Parathyroid adenoma (tissue), 2 donors: ENCODE data around the gene TBC1D8.
"Not testable (repeated sequence)": the region's sequence is repeated elsewhere in the genome, so short reads cannot be mapped to it uniquely, and the experiment has no call there.

Experiments
- H2AFZ ChIP-seq: fragments of 300-600 bp; sonication (generic); one replicate; pipeline ENCODE4 v1.7.0; 2017; ENCODE audit warnings: antibody characterized with exemption, mild to moderate bottlenecking
- H3K27ac ChIP-seq: fragments of 300-600 bp; sonication (generic); one replicate; pipeline ENCODE4 v1.7.0; 2017
- H3K27me3 ChIP-seq: fragments of 300-600 bp; sonication (generic); one replicate; pipeline ENCODE4 v1.7.0; 2017; ENCODE audit warnings: low read length; ENCODE audit not compliant: control insufficient read depth, insufficient read depth
- H3K36me3 ChIP-seq: fragments of 300-600 bp; sonication (generic); one replicate; pipeline ENCODE4 v1.7.0; 2017; ENCODE audit warnings: low read length; ENCODE audit not compliant: control insufficient read depth, insufficient read depth
- H3K4me1 ChIP-seq: fragments of 300-600 bp; sonication (generic); one replicate; pipeline ENCODE4 v1.7.0; 2017; ENCODE audit warnings: control low read depth
- H3K4me2 ChIP-seq: fragments of 300-600 bp; sonication (generic); one replicate; pipeline ENCODE4 v1.7.0; 2017; ENCODE audit warnings: low read length
- H3K4me3 ChIP-seq: fragments of 300-600 bp; sonication (generic); one replicate; pipeline ENCODE4 v1.7.0; 2017; ENCODE audit warnings: low read depth, low read length
- H3K79me2 ChIP-seq: fragments of 300-600 bp; sonication (generic); one replicate; pipeline ENCODE4 v1.7.0; 2017; ENCODE audit warnings: control low read depth
- H3K9ac ChIP-seq: fragments of 300-600 bp; sonication (generic); one replicate; pipeline ENCODE4 v1.7.0; 2017; ENCODE audit warnings: mild to moderate bottlenecking
- H3K9me3 ChIP-seq: fragments of 300-600 bp; sonication (generic); one replicate; pipeline ENCODE4 v1.7.0; 2017; ENCODE audit warnings: low read length; ENCODE audit not compliant: control insufficient read depth
- TF ChIP-seq, protein P1 (sequence below): fragments of 300-600 bp; sonication (generic); IDR thresholded peaks from one replicate; pipeline ENCODE4 v1.7.0; 2017; ENCODE audit warnings: antibody characterized with exemption, mild to moderate bottlenecking
- donor health status: primary hyperparathyroidism.

Gene TBC1D8

DNA sequence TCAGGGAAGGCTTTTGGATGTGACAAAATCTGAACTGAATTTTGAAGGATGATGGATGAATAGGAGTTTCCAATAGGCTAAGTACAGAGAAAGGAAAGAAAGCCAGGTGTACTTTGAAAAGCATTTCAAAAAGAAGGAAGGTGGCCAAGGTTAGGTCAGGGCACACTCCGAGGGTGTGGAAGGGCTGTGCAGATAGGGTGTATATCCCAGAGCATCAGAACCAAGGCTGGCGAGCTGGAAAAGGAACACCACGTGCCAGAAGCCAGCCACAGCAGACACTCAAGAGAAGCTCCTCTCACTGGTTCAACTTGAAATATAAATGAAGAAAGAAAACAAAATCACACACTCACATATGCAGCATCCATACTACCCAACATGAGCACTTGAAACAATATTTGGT is 98.1 kb downstream of the TBC1D8 start:
- Histone ChIP-seq H3K4me3 (no peak overlapping the region), H3K4me1 (no peaks in the 10 kb centered on the region), H3K36me3 (no peaks in the 10 kb centered on the region), H3K27me3 (no peaks in the 10 kb centered on the region), H2AFZ (no peak overlapping the region), H3K9me3 (no peaks in the 10 kb centered on the region), H3K27ac (no peak overlapping the region), H3K4me2 (no peak overlapping the region), H3K9ac (no peak overlapping the region), H3K79me2 (no peaks in the 10 kb centered on the region)
- TF ChIP-seq, protein P1, sequence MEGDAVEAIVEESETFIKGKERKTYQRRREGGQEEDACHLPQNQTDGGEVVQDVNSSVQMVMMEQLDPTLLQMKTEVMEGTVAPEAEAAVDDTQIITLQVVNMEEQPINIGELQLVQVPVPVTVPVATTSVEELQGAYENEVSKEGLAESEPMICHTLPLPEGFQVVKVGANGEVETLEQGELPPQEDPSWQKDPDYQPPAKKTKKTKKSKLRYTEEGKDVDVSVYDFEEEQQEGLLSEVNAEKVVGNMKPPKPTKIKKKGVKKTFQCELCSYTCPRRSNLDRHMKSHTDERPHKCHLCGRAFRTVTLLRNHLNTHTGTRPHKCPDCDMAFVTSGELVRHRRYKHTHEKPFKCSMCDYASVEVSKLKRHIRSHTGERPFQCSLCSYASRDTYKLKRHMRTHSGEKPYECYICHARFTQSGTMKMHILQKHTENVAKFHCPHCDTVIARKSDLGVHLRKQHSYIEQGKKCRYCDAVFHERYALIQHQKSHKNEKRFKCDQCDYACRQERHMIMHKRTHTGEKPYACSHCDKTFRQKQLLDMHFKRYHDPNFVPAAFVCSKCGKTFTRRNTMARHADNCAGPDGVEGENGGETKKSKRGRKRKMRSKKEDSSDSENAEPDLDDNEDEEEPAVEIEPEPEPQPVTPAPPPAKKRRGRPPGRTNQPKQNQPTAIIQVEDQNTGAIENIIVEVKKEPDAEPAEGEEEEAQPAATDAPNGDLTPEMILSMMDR, result no peak

DNA sequence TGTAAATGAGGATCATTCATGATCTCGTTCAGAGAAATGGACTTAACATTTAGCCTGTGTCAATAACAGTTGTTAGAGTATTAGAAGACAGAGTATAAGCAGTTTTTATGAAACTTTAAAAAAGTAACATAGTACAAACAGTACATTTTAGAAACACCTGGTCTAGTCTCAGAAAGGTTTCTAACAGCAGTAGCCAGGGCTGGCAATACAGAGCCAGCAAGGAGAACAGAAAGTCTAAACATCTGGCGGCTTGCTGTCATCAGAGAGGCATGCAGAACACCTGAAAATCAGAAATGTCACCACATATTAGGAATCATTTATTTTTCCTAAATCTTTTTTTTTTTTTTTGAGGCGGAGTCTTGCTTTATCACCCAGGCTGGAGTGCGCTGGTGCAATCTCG is 99.0 kb downstream of the TBC1D8 start:
- TF ChIP-seq, protein P1, result no peak
- Histone ChIP-seq H3K4me2 (no peak overlapping the region), H3K9ac (no peak overlapping the region), H3K9me3 (no peaks in the 10 kb centered on the region), H3K4me3 (no peak overlapping the region), H3K27me3 (no peaks in the 10 kb centered on the region), H3K79me2 (no peaks in the 10 kb centered on the region), H3K27ac (no peak overlapping the region), H2AFZ (no peak overlapping the region), H3K4me1 (no peaks in the 10 kb centered on the region), H3K36me3 (no peaks in the 10 kb centered on the region)

DNA sequence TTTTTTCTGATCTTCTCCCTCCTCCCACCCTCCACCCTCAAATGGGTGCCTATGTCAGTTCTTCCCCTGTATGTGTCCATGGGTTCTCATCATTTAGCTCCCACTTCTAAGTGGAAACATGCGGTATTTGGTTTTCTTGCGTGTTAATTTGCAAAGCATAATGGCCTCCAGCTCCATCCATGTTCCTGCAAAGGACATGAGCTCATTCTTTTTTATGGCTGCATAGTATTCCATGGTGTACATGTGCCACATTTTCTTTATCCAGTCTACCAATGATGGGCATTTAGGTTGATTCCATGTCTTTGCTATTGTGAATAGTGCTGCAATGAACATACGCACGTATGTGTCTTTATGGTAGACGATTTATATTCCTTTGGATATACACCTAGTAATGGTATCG is 100.3 kb downstream of the TBC1D8 start:
- not testable (repeated sequence) for H2AFZ ChIP-seq, H3K4me3 ChIP-seq, H3K27me3 ChIP-seq, H3K36me3 ChIP-seq, H3K4me2 ChIP-seq, H3K9ac ChIP-seq, H3K27ac ChIP-seq, H3K4me1 ChIP-seq, H3K9me3 ChIP-seq, H3K79me2 ChIP-seq

DNA sequence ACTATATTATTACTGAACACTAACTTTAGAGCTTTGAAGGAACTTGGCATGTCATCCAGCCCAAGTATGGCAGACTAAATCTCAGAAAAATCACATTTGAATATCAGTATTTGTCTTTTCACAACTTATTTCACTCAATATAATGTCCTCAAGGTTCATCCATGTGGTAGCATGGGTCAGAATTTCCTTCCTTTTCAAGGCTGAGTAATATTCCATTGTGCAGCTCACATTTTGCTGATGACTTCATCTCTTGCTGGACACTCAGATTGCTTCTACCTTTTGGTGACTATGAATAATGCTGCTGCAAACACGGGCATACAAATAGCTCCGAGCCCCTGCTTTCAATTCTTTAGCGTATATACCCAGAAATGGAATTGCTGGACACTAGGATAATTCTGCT is 102.4 kb downstream of the TBC1D8 start:
- H3K9me3 ChIP-seq, result no peaks in the 10 kb centered on the region
- no peak overlapping the region for H3K27ac ChIP-seq
- H2AFZ ChIP-seq, result no peak overlapping the region
- H3K4me2 ChIP-seq, result no peak overlapping the region
- no peaks in the 10 kb centered on the region for H3K4me1 ChIP-seq
- no peaks in the 10 kb centered on the region for H3K36me3 ChIP-seq
- no peaks in the 10 kb centered on the region for H3K27me3 ChIP-seq
- no peak overlapping the region for H3K9ac ChIP-seq
- TF ChIP-seq, protein P1, result no peak
- H3K4me3 ChIP-seq, result no peak overlapping the region
- H3K79me2 ChIP-seq, result peaks cover 3% of the 10 kb centered on the region

DNA sequence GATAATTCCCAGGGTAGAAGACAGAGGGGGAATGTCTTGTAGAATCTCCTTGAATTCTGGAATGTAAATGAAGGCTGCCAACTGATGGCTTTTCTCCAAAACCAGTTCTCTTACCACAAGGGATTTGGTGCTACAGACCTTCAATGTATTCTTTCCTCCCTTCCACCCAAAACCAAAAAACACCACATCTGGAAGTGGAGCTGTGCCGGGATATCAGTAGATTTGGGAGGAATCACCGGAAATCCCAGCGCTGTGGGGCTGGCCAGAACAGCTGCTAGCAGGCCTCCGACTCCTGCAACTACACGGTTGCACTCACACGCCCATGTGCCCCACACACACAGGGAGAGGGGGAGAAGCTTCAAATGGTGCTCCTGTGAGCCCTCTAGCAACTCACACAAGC is 103.4 kb downstream of the TBC1D8 start:
- no peak overlapping the region for H3K9ac ChIP-seq
- no peak overlapping the region for H3K27ac ChIP-seq
- no peaks in the 10 kb centered on the region for H3K27me3 ChIP-seq
- H3K79me2 ChIP-seq, result peaks cover 3% of the 10 kb centered on the region
- H3K4me2 ChIP-seq, result no peak overlapping the region
- TF ChIP-seq, protein P1, result no peak
- no peaks in the 10 kb centered on the region for H3K4me1 ChIP-seq
- H3K4me3 ChIP-seq, result no peak overlapping the region
- no peak overlapping the region for H2AFZ ChIP-seq
- no peaks in the 10 kb centered on the region for H3K9me3 ChIP-seq
- H3K36me3 ChIP-seq, result no peaks in the 10 kb centered on the region
